HG03066 (cell line): ENCODE data around the gene NIT1.

ENCODE experiments used
- ATAC-seq: cut with Tn5 transposase; IDR thresholded peaks from one replicate; pipeline ENCODE4 v1.9.1; 2021; ENCODE audit warnings: low read depth; ENCODE audit not compliant: unreplicated experiment

The NIT1 gene

DNA sequence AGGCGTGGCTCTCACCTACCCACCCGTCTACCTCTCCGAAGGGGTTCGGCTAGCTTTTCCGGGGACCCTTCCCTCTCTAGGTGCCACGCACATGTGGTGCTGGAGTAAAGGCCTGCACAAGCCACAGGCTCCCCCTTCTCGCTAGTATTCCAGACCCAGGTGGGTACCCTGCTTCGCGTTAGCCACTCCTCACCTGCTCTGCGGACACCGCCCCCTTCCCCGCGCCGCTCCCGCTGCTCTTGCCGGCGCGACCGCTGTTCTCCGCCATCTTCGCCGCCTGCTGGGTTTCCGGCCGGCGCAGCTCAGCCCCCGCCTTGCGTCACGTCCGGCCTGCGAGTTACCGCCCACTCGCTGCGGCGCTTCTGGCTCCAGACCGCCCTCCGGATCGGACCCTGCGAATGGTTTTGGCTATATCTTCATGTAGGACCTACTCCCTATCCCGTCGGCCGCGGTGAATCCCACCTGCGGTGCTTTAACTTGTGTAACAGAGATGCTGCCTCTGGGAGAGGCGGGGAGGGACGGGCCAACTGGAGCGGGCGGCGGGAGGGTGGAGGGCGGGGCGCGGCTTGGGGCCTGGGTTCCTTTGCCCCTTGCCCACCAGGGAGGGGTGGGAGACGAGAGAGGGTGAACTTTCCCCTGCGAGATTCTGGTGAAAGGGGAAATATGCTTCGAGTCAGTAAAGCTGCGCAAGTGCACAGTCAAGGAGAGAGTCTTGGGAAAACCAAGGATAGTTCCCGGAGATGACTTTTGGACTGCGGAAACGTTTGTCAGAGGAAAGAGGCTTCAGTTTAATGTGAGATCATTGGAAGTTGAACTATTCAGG is at the start of gene NIT1, which contains the start of gene PFDN2:
Gene NIT1 (plus strand): TSS at position 347 of the 823 bp plus-strand sequence. CDS start 72 bp downstream, at position 419.
Gene PFDN2 (minus strand): TSS at position 279 of the 823 bp plus-strand sequence. CDS start 11 bp downstream, at position 268.
- ATAC-seq, result peak; percentile 57

GRCh38 chr1:161068306-161069234 is 49.3 kb upstream of the NIT1 start:
- peak; percentile 57 for ATAC-seq

- no peak for ATAC-seq
These were observed 48.7 kb upstream of the NIT1 start for GRCh38 chr1:161069241-161069640.

DNA sequence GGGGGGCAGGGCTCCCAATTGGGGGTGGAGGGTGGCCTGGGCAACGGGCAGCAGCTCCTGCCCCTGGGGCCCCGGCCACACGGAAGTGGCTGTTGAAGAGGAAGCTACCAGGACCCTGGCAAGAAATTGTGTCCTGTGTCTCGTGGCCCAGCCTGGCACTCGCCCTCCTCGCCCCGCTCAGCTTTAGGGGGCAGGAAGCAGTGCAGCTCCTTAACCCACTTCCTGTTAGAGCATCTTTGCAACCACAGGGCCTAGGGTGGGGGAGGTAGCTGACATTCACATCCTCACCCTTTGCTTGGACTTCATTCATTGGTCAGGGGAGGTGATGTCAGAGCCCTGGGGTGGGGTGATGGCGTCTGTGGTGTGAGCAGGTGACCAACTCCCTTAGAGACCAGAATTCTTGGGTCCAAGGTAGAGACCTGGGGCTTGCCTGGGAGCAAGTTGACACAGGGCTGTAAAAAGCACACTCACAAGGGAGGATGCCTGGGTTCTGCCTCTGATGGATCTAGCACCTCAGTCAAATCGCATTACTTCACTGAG is 48.1 kb upstream of the NIT1 start, which contains the start of gene ARHGAP30:
Gene ARHGAP30 (minus strand): TSS at position 161 of the 540 bp plus-strand sequence. CDS start 267 bp downstream, outside the sequence.
- ATAC-seq, result peak; percentile 87

DNA sequence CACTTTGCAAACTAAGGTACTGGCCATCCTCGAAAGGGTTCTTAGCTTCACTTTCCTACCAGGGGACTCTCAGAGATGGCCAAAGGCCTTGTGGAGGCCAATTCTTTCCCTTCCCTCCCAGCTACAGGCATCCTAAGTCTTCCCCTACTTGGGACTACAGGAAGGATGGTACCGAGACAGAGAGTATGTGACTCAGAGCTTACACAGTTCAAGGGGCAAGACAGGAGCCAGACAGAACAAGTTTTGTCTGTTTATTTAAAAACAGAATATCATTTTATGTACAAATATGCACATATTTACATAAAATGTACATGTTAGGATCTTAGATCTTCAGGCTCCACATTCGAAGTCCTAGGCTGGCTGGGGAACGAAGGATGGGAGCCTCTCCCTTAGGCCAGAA is 47.1 kb upstream of the NIT1 start:
- no peak for ATAC-seq

DNA sequence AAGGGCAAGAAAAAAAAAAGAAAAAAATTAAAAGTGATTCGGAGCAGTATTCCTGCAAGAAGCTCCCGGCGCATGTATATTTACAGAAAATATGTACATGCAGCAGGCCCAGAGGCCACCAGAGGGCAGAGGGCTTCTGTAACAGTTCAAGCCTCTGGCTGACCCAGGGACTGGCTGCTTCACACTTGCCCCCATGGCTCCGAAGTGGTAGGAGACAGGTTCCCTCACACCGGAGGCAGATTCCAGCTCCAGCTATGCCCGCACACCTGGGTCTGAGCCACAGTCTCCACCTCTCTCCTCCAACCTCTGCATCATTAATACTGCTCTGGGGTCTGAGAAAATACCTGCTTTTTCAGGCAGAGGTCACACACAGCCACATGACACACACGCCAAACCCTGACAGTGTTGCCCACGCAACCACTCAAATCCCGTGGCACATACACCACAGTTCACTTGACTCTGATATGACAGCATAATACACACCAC is 46.0 kb upstream of the NIT1 start:
- ATAC-seq, result no peak

DNA sequence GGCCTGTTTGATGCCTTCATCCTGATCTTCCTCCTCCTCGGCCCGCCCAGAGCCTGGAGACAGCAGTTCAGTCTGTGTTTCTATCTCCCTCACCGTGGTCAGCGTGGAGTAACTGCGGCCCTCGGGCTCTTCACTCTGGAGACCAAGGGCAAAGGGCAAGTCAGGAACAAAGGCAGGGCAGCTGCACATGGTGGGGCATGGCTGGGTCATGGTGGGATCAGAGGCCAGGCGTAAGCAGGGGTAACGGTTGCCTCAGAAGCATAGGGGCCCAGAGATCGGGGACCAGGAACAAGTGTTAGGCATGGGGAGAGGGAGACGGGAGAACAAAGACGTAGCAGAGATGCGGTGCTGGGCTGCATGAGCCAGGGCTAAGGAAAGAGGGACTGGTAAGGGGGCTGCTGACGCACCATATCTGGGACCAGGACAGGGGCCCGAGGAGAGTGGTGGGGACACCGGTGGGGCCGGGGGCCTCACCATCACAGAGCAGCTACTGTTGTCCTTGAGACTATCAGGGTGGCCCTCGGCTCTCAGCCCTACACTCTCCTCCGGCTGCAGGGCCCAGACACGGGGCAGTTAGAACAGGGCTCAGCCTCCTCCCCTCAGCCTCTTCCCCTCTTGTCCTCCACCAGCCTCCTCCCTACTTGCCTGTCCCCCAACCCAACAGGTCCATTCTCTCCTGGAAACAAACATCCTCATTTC is 45.0 kb upstream of the NIT1 start:
- no peak for ATAC-seq

DNA sequence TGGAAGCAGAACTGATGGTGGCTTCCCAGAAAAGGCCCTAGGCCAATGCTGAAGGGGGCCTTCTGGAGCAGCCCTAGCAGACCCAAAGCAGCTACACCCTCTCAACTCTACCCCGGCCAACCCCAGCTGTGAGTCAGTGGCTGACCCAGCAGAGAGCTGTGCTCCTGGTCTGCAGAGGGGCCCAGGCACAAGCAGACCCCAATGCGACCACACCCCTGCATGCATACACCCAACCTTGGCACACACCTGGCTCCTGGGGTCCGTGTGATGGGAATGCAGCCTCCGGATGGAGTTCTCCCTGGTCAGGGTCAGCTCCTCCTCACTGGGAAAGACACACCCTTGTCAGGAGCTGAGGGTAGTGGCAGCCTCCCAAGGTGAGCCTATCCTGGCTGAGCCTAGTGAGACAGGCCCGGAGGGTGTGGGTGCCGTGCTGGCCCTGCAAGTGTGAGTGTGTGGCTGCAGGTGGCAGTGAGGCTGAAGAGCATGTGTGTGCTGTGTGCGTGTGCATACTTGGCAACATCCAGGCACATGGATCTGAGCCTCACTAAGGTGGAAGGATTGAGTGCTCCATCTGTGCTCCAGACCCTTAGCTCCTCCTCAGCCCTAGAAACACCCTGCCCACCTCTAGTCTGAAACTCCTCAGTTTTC is 44.3 kb upstream of the NIT1 start:
- no peak for ATAC-seq

- no peak for ATAC-seq
These were observed 43.1 kb upstream of the NIT1 start for GRCh38 chr1:161074676-161075368.

- no peak for ATAC-seq
These were observed 41.5 kb upstream of the NIT1 start for GRCh38 chr1:161076410-161076809.

DNA sequence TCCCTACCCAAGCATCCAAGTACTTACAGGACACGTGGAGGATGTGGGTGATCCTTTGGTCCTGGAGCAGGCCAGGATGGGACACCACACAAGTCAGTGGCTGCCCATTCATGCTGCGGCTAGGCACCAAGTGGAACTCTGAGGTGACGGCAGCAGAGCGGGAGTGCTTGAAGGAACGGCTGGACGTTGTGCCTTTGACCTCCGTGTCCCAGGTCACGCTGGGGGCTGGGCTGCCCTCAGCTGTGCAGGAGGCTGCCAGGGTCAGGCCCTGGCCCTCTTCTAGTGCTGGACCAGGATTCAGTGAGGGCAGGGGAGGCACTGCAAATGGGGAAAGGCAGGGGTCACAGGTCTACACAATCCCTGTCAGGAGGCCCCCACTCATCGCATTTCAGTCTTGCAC is 40.5 kb upstream of the NIT1 start:
- no peak for ATAC-seq

DNA sequence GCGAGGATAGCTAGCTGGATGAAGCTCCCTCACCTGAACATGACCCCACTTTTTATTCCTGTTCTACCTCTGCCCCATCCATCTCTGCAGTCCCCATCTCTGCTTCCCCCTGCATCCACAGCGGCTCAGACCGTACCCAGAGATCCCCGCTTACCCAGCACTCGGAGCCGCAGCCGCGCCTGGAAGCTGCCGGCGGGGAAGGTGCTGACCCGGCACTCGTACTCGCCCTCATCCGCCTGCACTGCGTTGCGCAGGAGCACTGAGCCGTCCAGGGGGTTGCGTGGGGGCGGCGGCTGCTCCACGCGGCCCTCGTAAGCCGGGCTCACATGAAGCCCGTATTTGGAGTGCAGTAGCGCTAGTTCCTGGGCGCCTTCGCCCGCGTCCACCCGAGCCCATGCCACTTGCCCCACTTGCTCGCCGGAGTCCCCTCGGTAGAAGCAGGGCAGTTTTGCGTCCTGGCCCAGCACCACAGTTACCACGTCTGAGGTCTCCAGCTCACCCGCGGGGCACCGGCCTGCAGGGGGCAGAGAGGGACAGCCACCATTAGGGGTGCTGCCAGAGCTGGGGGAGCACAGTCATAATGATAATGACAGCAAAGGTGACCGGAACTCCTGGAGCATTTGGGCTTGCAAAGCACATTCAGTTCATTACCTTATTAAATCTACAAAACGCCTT is 38.3 kb upstream of the NIT1 start:
- no peak for ATAC-seq

DNA sequence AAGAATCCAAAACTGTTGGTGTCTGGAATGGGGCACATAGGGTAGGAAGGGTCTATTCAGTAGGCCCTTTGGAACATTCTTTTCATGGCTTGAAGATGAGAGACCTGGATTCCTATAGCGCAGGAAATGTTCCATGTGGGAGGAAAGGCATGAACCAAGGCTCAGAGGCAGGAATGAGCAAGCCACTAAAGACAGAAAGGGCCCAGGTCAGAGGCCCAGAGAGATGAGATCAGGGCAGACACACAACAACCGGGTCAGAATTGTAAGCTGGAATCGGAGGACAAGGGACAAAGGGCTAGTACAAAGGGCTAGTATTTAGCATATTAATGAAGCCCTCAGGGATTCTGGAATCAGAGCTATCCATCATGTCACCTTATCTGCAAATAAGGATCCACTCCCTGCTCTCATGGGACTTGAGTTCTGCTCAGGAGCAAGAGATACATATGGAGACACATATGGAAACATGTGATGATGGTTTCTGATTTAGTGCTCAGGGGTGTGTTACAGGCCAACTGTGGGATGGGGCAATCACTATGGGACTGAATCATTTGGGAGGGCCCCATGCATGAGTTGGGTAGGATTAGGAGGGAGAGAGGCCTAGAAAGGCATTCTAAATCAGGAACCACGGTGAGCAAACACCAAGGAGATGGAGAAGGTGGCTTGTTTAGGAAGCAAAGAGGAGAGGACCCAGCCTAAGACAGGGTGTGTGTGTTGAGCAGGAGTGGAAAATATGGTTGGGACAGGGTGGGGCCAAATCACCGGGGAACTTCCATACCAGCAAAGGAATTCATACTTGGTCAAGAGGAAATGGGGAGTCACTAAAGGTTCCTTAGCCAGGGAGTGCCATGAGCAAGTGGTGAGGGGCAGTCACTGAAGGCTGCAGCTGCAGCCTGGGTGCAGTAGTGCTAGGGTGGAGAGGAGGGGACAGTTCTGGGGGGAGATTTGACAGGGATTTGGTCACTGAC is 37.2 kb upstream of the NIT1 start:
- ATAC-seq, result no peak

DNA sequence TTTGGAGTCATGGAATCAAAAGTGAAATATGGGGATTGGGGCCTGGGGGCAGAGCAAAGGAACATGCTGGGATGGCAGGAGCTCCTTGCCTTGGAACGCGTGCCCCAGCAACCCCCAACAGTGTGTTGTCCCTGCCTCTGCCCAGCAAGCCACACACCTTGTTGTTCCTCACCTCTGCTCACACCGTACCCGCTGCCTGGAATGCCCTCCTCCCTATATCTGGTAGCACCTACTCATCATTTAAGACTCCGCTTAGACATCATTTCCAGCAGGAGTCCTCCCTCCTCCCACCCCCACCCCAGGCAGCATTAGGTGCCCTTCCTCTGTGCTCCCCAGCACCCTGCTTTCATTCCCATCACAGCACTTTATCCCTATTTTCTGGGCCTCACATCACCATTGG is 36.4 kb upstream of the NIT1 start:
- no peak for ATAC-seq

GRCh38 chr1:161082483-161082882 is 35.4 kb upstream of the NIT1 start:
- no peak for ATAC-seq

GRCh38 chr1:161082996-161083747 is 34.7 kb upstream of the NIT1 start:
- no peak for ATAC-seq
